SK-N-SH treated with all-trans-retinoic acid at 6 μM for 48 hours (cell line): ENCODE measurements around the gene FAM216B.

Experiments
- ISL1 ChIP-seq: fragments of 250-450 bp; sonication (Bioruptor Pico); IDR thresholded peaks from 2 replicates; pipeline ENCODE4 v2.1.2; 2022; ENCODE audit warnings: mild to moderate bottlenecking, moderate library complexity
- SNAI2 ChIP-seq: fragments of 250-450 bp; sonication (Bioruptor Pico); IDR thresholded peaks from 2 replicates; pipeline ENCODE4 v1.5.0; 2020; ENCODE audit warnings: mild to moderate bottlenecking, moderate library complexity
- TSHZ2 ChIP-seq: fragments of 250-450 bp; sonication (Bioruptor Pico); IDR thresholded peaks from 2 replicates; pipeline ENCODE4 v1.5.0; 2020; ENCODE audit warnings: mild to moderate bottlenecking, moderate library complexity
- ZC3H10 ChIP-seq: fragments of 250-450 bp; sonication (Bioruptor Pico); IDR thresholded peaks from 2 replicates; pipeline ENCODE4 v1.5.1; 2021; ENCODE audit warnings: mild to moderate bottlenecking, moderate library complexity
- ZNF70 ChIP-seq: fragments of 450-650 bp; formaldehyde crosslinking; IDR thresholded peaks from 2 replicates; pipeline ENCODE4 v1.5.0; 2020; ENCODE audit warnings: mild to moderate bottlenecking, moderate library complexity

GRCh38 chr13:42798118-42798517 lies 16.7 kb downstream of the FAM216B start:
- no peak for TF ChIP-seq ISL1
- no peak for TF ChIP-seq SNAI2 (CRISPR knock-in tag)
- TF ChIP-seq TSHZ2, result no peak
- TF ChIP-seq ZC3H10 (CRISPR knock-in tag), result no peak
- no peak for TF ChIP-seq ZNF70 (CRISPR knock-in tag)
